ENCODE results near the gene NLRP13. TPM values are rescaled to one million over a fixed set of nuclear protein-coding genes. Genes with fewer than 3 reads are reported as not detected.

Gene NLRP13
- total RNA-seq, 3 donors from 2014 or later, result not detected

DNA sequence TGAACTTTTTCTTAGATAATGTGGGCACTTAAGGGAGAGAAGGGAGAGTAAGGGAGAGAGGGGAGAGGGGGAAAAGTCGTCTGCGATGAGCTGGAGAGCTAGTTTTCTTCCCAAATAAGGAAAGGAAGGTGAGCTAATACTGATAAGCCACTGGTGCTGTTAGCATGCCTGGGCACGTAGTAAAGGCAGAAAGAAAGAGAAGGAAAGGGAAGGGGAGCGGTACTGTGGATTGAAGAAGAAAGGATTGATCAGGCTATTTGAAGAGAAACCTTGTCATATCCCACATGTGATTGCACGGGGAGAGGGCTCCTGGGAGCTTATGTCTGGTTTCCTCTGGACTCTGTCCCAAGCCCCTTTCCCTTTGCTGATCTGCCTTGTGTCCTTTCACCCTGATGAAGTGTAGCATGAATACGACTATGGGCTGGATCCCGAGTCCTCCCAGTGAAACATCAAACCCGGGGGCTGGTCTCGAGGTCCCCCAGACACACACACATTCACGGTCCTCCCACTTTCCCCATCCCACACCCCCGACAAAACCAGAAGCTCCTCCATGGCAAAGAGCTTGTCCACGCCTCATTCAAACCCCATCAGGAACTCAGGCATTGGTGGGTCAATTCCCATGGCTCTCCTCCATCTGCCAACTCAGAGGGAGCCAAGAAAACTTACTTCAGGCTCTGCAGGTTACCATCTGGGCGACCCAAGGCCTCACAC lies 30.6 kb downstream of the NLRP13 start:
- intact Hi-C loops (cut with DNase I, micrococcal nuclease), result no loop called here
- H3K36me3 ChIP-seq (ENCODE audit: low read depth), result no peaks in the 10 kb centered on the region
- ATAC-seq, result no peak
- TF ChIP-seq, protein P1, sequence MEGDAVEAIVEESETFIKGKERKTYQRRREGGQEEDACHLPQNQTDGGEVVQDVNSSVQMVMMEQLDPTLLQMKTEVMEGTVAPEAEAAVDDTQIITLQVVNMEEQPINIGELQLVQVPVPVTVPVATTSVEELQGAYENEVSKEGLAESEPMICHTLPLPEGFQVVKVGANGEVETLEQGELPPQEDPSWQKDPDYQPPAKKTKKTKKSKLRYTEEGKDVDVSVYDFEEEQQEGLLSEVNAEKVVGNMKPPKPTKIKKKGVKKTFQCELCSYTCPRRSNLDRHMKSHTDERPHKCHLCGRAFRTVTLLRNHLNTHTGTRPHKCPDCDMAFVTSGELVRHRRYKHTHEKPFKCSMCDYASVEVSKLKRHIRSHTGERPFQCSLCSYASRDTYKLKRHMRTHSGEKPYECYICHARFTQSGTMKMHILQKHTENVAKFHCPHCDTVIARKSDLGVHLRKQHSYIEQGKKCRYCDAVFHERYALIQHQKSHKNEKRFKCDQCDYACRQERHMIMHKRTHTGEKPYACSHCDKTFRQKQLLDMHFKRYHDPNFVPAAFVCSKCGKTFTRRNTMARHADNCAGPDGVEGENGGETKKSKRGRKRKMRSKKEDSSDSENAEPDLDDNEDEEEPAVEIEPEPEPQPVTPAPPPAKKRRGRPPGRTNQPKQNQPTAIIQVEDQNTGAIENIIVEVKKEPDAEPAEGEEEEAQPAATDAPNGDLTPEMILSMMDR (IDR thresholded peaks at IDR 0.05), result no peak
- H3K4me1 ChIP-seq (ENCODE audit: low read depth), result no peaks in the 10 kb centered on the region
- H3K4me3 ChIP-seq, result no peak overlapping the region
- DNase-seq, result no peak
- peaks cover 3% of the 10 kb centered on the region for H3K9me3 ChIP-seq

DNA sequence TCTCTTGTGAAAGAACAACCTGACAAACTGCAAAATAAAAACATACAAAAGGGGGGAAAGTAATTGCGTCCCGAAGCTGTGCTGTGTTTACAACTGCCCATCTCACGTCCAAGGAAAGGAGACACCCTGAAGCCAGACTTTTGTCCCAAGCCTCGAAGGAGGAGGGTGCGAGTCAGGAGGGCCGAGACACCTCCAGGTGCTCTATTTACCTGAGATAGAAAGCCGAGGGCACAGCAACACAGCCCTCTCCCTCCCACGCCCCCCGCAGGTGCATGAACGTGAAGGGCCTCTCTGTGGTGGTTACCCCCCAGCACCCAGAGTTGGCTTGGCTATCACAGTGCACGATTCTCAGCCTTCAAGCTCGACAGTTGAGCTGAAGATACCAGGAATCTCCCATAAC lies 33.2 kb downstream of the NLRP13 start:
- Histone ChIP-seq H3K4me1 (ENCODE audit: low read depth) (no peaks in the 10 kb centered on the region), H3K9me3 (peaks cover 3% of the 10 kb centered on the region), H3K36me3 (ENCODE audit: low read depth) (no peaks in the 10 kb centered on the region), H3K4me3 (no peak overlapping the region)
- ATAC-seq, result no peak
- TF ChIP-seq, protein P1 (IDR thresholded peaks at IDR 0.05), result no peak
- DNase-seq, result no peak
- intact Hi-C loops (cut with DNase I, micrococcal nuclease), result no loop called here

DNA sequence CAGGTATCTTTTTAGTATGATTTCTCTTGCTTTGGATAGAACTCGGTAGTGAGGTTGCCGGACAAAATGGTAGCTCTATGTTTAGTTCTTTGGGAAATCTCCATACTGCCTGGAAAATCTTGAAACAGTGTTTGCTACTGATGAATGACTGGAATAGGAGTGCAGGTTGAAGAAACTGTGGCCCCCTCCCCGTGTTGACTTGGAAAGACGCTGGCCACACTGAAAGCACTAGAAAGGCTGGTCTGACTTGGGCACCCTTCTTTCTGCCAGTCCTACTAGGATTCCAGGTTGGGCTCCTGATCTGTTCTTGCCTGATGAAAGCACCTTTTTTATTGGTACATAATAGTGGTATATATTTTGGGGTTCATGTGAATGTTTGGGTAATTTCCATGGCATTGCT lies 49.5 kb downstream of the NLRP13 start:
- ATAC-seq (no peak), DNase-seq (no peak)
- intact Hi-C loops (cut with DNase I, micrococcal nuclease), result no loop called here
- Histone ChIP-seq H3K9me3 (no peaks in the 10 kb centered on the region), H3K4me1 (ENCODE audit: low read depth) (no peaks in the 10 kb centered on the region), H3K36me3 (ENCODE audit: low read depth) (no peaks in the 10 kb centered on the region), H3K4me3 (no peak overlapping the region)
- TF ChIP-seq, protein P1 (IDR thresholded peaks at IDR 0.05), result no peak

GRCh38 chr19:55877211-55877610 lies 54.9 kb downstream of the NLRP13 start:
- TF ChIP-seq, protein P1 (IDR thresholded peaks at IDR 0.05), result no peak
- H3K4me1 ChIP-seq (ENCODE audit: low read depth), result no peaks in the 10 kb centered on the region
- DNase-seq (no peak), ATAC-seq (no peak)
- intact Hi-C loops (cut with DNase I, micrococcal nuclease), result no loop called here
- H3K4me3 ChIP-seq, result no peak overlapping the region
- H3K9me3 ChIP-seq, result no peaks in the 10 kb centered on the region
- no peaks in the 10 kb centered on the region for H3K36me3 ChIP-seq (ENCODE audit: low read depth)

- DNase-seq (no peak), ATAC-seq (no peak)
- H3K4me1 ChIP-seq (ENCODE audit: low read depth), result no peaks in the 10 kb centered on the region
Observed at GRCh38 chr19:55870736-55871135, 61.4 kb downstream of the NLRP13 start.

More at GRCh38 chr19:55870736-55871135, 61.4 kb downstream of the NLRP13 start:
- intact Hi-C loops (cut with DNase I, micrococcal nuclease), result no loop called here
- TF ChIP-seq, protein P1 (IDR thresholded peaks at IDR 0.05), result no peak
- no peaks in the 10 kb centered on the region for H3K9me3 ChIP-seq
- no peaks in the 10 kb centered on the region for H3K36me3 ChIP-seq (ENCODE audit: low read depth)
- H3K4me3 ChIP-seq, result no peak overlapping the region

All from mucosa of descending colon (tissue), 3 donors.